Measurements from ENCODE around the gene SLC26A3.
A peak's percentile ranks its signal among the peaks of the same experiment; 100 is the strongest.

The SLC26A3 gene

GRCh38 chr7:107744345-107744750 lies 58.7 kb downstream of the SLC26A3 start:
- POLR2A ChIA-PET (ENCODE audit: low non-redundant PET), result no interaction called here
- no peak for DNase-seq (ENCODE audit: low spot score)
- TF ChIP-seq, protein P1, sequence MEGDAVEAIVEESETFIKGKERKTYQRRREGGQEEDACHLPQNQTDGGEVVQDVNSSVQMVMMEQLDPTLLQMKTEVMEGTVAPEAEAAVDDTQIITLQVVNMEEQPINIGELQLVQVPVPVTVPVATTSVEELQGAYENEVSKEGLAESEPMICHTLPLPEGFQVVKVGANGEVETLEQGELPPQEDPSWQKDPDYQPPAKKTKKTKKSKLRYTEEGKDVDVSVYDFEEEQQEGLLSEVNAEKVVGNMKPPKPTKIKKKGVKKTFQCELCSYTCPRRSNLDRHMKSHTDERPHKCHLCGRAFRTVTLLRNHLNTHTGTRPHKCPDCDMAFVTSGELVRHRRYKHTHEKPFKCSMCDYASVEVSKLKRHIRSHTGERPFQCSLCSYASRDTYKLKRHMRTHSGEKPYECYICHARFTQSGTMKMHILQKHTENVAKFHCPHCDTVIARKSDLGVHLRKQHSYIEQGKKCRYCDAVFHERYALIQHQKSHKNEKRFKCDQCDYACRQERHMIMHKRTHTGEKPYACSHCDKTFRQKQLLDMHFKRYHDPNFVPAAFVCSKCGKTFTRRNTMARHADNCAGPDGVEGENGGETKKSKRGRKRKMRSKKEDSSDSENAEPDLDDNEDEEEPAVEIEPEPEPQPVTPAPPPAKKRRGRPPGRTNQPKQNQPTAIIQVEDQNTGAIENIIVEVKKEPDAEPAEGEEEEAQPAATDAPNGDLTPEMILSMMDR (conservative IDR thresholded peaks at IDR 0.05; ENCODE audit: low read depth), result no peak
- CTCF ChIA-PET, result interaction anchor here (0.6 to 0.9 kb wide), 3 partner anchors 124 to 951 kb away, joined by 3 to 4 read pairs (median 3); no protein-coding TSS in a partner anchor
- peak overlapping the region; percentile 95 for H3K27ac ChIP-seq

DNA sequence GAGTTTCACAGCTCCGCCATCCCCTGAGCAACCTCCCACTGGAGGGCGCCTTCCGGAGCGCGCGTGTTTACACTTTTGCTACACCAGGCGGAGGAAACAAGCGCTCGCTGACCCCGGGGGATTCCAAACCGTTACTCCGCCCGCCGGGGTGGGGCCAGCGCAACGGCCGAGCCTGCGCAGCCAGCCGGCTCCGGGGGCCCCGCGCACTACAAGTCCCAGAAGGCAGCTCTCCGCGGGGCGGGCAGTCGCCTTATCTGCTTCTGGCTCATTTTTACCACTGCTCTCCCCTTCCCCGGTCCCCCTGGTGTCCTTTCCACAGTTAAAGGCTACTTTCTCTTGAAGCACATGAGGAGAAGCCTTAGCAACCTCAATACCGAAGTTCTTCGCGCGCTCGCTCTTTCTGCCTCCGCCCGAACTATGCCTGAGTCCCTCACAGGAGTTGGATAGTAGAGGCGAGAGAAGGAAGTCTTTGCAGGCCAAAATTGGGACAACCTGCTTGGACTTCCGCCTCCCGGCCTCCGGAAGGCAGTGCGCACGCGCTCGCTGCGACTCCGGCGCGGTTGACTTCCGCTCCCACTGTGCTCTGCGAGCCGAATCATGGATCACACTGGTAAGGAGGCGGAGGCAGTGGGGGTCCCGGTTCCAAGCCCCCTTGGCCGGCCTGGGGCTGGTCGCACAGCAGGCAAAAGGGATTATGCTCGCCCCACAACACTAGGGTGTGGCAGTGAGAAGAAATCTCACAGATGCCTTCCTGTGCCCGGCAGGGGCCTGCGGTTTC lies 59.3 kb downstream of the SLC26A3 start, which contains the start of gene CBLL1:
CBLL1 (plus strand) TSS at position 576 of the 778 bp plus-strand sequence; CDS start at position 598, 22 bp downstream.
- peak; percentile 92 for DNase-seq (ENCODE audit: low spot score)
- TF ChIP-seq, protein P1 (conservative IDR thresholded peaks at IDR 0.05; ENCODE audit: low read depth), result peak; percentile 86
- ChIA-PET CTCF (interaction anchor here (0.5 to 1.2 kb wide), 9 partner anchors 22 to 1639 kb away, joined by 3 to 7 read pairs (median 4); no protein-coding TSS in a partner anchor), POLR2A (ENCODE audit: low non-redundant PET) (interaction anchor here (0.6 kb wide), 1 partner anchor 32 kb away, joined by 3 read pairs; no protein-coding TSS in a partner anchor)
- H3K27ac ChIP-seq, result peak within 1 kb of the TSS; percentile 95

- peak; percentile 42 for DNase-seq (ENCODE audit: low spot score)
- TF ChIP-seq, protein P1 (conservative IDR thresholded peaks at IDR 0.05; ENCODE audit: low read depth), result no peak
- ChIA-PET POLR2A (ENCODE audit: low non-redundant PET) (interaction anchor here (0.6 kb wide), 1 partner anchor 31 kb away, joined by 3 read pairs; no protein-coding TSS in a partner anchor), CTCF (interaction anchor here (0.5 to 1.2 kb wide), 8 partner anchors 23 to 1639 kb away, joined by 3 to 7 read pairs (median 4); no protein-coding TSS in a partner anchor)
- peak overlapping the region; percentile 95 for H3K27ac ChIP-seq
These were observed 60.1 kb downstream of the SLC26A3 start for GRCh38 chr7:107742678-107743566.

GRCh38 chr7:107728276-107728675 lies 74.7 kb downstream of the SLC26A3 start:
- CTCF ChIA-PET, result no interaction called here
- no peak overlapping the region for H3K27ac ChIP-seq
- DNase-seq (ENCODE audit: low spot score), result no peak
- TF ChIP-seq, protein P1 (conservative IDR thresholded peaks at IDR 0.05; ENCODE audit: low read depth), result no peak
- POLR2A ChIA-PET (ENCODE audit: low non-redundant PET), result no interaction called here

- POLR2A ChIA-PET (ENCODE audit: low non-redundant PET), result no interaction called here
- no peak overlapping the region for H3K27ac ChIP-seq
- CTCF ChIA-PET, result interaction anchor here (1.0 to 1.1 kb wide), 2 partner anchors 263 to 525 kb away, joined by 3 read pairs; no protein-coding TSS in a partner anchor
- TF ChIP-seq, protein P1 (conservative IDR thresholded peaks at IDR 0.05; ENCODE audit: low read depth), result no peak
- no peak for DNase-seq (ENCODE audit: low spot score)
These were observed 76.5 kb downstream of the SLC26A3 start for GRCh38 chr7:107726356-107727130.

Measured in RWPE1 (cell line).